AG20443 (cell line): ENCODE measurements around the gene GRM8.
A peak's percentile ranks its signal among the peaks of the same experiment; 100 is the strongest.
"Not testable (repeated sequence)": the region's sequence is repeated elsewhere in the genome, so short reads cannot be mapped to it uniquely, and the experiment has no call there.

ENCODE experiments used
- DNase-seq: peaks from one replicate; pipeline ENCODE4 v3.0.0; 2012; ENCODE audit warnings: low spot score, mixed read lengths

Gene GRM8

GRCh38 chr7:126718419-126718818 lies 534.3 kb downstream of the GRM8 start:
- no peak for DNase-seq

- DNase-seq, result no peak
Measured at GRCh38 chr7:126716321-126716720, 536.4 kb downstream of the GRM8 start.

GRCh38 chr7:126715076-126715475 lies 537.7 kb downstream of the GRM8 start:
- DNase-seq, result no peak

GRCh38 chr7:126702242-126703016 lies 550.3 kb downstream of the GRM8 start:
- DNase-seq, result no peak

GRCh38 chr7:126700807-126701604 lies 551.7 kb downstream of the GRM8 start:
- peak; percentile 76 for DNase-seq

- no peak for DNase-seq
Measured at GRCh38 chr7:126699707-126700106, 553.0 kb downstream of the GRM8 start.

GRCh38 chr7:126698909-126699308 lies 553.8 kb downstream of the GRM8 start:
- DNase-seq, result no peak

- no peak for DNase-seq
Measured at GRCh38 chr7:126698446-126698845, 554.3 kb downstream of the GRM8 start.

- no peak for DNase-seq
Measured at GRCh38 chr7:126696256-126697038, 556.3 kb downstream of the GRM8 start.

GRCh38 chr7:126690848-126691751 lies 561.6 kb downstream of the GRM8 start:
- no peak for DNase-seq

GRCh38 chr7:126690104-126690503 lies 562.6 kb downstream of the GRM8 start:
- DNase-seq, result no peak

- DNase-seq, result no peak
Measured at GRCh38 chr7:126689037-126689436, 563.7 kb downstream of the GRM8 start.

GRCh38 chr7:126686474-126686873 lies 566.3 kb downstream of the GRM8 start:
- DNase-seq, result no peak

- no peak for DNase-seq
Measured at GRCh38 chr7:126685596-126685995, 567.1 kb downstream of the GRM8 start.

GRCh38 chr7:126685018-126685573 lies 567.6 kb downstream of the GRM8 start:
- no peak for DNase-seq

GRCh38 chr7:126682176-126682575 lies 570.6 kb downstream of the GRM8 start:
- DNase-seq, result no peak

GRCh38 chr7:126668762-126669161 lies 584.0 kb downstream of the GRM8 start:
- not testable (repeated sequence) for DNase-seq

- DNase-seq, result no peak
Measured at GRCh38 chr7:126668367-126668752, 584.4 kb downstream of the GRM8 start.

GRCh38 chr7:126667742-126668366 lies 584.9 kb downstream of the GRM8 start:
- no peak for DNase-seq

GRCh38 chr7:126662856-126663255 lies 589.9 kb downstream of the GRM8 start:
- DNase-seq, result no peak

- no peak for DNase-seq
Measured at GRCh38 chr7:126659124-126659523, 593.6 kb downstream of the GRM8 start.
